NCI-H446 (cell line): ENCODE data around the gene CAPN3.

Experiments used
- DNase-seq, 2 experiments: peaks; one replicate each; lab custom pipeline; 2025; lab: John Stamatoyannopoulos, UW

CAPN3 gene

GRCh38 chr15:42395838-42396237, 36.5 kb downstream of the CAPN3 start:
- no peak for DNase-seq

DNA sequence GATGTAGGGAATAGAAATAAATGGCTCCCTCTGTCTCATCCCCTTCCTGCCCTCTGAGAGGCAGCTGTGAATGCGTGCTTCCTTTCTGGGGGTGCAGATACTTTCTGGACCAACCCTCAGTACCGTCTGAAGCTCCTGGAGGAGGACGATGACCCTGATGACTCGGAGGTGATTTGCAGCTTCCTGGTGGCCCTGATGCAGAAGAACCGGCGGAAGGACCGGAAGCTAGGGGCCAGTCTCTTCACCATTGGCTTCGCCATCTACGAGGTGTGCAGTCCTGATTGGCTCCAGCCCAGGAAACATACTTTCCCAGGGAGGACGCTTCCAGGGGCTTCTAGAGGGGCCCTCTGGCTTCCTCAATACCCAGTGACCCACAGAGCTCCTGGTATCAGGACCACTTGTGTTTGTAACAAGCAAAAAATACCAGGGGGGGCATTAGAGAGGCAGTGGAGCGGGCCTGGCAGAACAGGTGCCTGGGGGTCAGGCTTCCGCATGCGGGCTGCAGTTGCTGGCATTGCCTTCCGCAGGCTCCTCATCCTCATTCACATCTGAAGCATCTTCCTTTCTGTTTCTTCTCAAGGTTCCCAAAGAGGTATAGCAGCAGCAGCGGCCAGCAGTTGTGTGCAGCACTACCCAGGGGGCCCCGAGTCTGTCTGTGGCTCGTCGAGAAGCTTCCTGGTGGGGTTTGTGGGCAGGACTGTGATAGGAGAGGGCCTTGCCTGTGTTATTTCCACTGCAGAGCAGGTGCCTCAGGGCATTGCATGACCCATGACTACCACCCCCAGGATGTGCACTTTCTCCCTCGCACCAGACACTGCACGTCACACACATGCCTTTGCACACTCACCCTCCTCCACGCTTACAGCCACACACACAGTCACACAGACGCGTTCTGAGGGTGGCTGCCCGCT, 42.5 kb downstream of the CAPN3 start:
- no peak for DNase-seq

DNA sequence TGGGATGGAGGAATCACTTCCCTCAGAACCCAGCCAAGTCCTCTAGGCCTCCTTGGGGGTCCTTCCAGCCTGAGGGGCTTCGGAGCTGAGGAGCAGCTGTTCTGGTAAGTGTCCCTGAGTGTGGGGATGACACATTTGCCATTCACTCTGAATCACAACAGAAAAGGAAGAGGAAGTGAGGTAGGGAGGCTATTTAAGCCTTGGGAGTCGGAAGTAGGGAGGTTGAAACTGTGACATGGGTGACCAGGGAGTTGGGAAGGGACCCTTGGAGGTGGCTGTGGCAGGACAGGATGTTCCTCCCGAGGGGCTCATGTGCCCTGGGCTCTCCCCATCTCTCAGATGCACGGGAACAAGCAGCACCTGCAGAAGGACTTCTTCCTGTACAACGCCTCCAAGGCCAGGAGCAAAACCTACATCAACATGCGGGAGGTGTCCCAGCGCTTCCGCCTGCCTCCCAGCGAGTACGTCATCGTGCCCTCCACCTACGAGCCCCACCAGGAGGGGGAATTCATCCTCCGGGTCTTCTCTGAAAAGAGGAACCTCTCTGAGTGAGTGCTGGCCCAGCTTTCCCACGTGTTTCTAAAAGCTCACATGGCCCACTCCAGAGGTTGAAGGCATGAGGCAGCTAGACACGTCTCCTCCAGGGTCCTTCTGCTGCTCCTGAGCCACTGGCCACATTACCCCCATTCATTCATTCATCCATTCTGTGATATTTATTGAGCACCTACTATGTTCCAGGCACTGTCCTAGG, 43.3 kb downstream of the CAPN3 start:
- no peak for DNase-seq

DNA sequence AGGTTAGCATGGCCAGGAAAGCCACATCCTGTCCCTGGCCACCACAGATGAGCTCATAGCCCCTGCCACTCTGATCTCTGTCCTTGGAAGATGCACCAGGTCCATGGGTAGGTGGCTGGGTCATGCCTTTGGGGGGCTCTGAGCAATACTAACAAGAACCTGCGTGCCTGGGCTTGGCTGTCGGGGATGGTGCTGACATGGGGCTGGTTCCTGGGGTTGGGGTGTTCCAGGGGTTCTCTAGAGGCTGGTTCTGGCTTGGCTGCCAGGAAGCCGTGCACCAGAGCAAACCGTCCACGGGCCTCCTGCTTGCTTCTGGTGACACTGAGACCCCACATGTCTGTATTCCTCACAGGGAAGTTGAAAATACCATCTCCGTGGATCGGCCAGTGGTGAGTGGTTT, 44.1 kb downstream of the CAPN3 start:
- no peak for DNase-seq

DNA sequence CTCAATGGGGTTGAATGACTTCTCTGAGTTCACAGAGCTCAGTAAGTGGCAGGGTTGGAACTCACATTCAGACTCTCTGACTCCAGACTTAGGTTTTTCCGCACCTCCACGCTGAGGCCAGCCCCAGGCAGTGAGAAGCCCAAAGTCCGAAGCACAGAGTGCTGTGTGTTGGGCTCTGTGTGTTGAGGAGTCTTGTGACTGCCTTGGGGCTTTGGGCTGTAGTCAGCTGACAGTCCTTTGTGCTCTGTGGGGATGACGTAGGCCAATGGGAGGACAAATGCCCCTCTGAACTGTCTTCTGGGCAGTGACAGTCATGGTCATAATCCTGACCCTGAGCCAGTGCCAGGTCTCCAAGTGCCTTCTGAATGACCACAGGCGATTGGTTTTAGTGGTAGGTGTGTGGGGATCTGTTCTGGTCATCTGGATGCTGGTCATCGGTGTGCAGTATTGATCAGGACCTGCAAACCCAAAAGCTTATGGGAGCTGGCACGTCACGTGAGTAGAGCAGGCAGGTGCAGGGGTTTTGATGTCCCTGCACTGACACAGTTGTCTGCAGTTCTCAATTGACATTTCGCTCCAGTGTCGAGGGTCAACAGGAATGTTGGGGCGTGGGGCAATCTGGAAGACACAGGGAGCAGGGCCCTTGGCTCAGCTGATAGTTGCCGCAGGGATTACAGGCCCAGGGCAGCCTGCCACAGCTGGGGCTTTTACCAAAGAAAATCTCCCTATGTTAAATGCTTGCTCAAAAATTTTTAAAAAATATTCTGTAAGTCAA, 45.3 kb downstream of the CAPN3 start:
- no peak for DNase-seq

DNA sequence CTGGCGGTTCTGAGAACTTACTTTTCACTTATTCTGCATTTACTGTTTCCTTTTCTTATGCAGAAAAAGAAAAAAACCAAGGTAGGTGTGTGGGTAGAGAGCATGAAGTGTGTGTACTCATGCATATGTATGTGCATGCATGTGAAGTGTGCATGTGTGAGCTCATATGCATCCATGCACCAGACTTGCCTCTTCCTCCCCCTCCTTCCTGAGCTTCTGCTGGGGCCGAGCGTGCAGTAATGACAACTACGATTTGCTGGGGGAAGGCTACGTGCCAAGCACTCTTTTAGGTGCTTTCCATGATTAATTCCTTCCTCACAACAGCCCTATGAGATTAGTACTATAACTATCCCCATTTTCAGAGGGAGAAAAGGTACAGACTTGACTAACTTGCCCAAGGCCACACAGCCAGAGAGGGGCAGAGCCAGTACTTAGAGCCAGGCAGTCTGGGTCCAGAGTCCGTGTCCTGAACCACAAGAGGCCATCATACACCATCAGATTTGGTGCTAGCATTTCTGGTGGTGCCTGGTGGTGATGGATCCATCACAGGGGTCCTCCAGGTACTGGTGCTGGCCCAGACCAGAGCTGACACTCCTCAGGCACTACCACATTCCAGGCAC, 46.7 kb downstream of the CAPN3 start:
- no peak for DNase-seq

- no peak for DNase-seq
Observed at GRCh38 chr15:42408178-42408577, 48.9 kb downstream of the CAPN3 start.

GRCh38 chr15:42409011-42409410, 49.7 kb downstream of the CAPN3 start:
- DNase-seq: no peak

DNA sequence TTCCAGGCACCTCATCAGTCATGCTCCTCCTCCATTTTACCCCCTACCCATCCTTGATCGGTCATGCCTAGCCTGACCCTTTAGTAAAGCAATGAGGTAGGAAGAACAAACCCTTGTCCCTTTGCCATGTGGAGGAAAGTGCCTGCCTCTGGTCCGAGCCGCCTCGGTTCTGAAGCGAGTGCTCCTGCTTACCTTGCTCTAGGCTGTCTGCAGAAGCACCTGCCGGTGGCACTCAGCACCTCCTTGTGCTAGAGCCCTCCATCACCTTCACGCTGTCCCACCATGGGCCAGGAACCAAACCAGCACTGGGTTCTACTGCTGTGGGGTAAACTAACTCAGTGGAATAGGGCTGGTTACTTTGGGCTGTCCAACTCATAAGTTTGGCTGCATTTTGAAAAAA, 52.6 kb downstream of the CAPN3 start:
- DNase-seq: no peak

GRCh38 chr15:42413920-42414319, 54.6 kb downstream of the CAPN3 start:
- no peak for DNase-seq

GRCh38 chr15:42419369-42419768, 60.1 kb downstream of the CAPN3 start:
- DNase-seq: no peak

DNA sequence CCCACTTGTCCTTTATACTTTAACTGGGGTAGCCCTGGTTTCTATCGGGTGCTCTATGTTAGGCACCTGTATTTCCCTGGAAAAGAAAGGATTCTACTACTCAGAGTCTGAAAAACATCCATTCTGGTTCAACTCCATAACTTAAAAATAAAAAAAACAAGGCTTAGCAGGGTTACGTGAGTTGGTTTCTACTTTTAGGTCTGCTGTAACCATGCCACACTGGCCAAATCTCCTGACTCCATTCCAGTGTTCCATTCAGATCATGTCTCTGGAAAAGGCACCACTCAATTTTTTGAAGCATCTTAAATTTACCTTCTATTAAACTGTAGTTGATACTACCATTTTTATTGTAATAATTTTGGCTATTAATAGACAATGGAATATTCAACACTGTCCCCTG, 62.1 kb downstream of the CAPN3 start:
- no peak for DNase-seq

DNA sequence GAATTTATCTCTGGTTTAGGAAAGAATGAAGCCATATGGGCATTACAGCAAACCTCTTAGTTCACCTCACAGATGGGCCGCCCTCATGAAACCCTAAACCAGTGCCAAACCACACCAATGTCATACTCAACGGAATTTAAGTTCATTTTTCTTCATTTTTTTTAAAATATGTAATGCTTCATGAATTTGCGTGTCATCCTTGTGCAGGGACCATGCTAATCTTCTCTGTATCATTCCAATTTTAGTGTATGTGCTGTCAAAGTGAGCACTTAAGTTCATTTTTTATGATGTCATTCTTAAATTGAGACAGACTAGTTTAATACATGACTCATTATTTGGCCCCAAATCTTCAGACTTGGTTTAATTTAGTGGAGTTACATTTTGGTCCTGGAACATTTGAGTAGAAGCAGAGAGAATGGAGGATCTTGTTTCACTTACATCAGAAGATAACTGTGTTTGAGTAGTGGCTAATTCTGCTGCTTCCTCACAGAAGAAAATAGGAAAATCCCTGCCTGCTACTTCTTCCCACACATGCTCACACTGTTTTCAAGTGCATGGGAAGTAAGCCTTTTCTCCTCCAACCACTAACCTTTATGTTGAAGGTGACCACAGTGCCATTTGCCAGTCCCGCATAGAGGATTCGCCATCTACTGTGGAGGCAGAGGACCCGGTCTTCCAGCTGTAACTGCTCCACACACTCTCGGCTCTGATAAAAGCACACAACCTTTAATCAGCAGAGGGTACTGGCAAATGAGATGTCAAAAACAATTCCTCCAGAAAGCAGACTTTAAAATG, 68.3 kb downstream of the CAPN3 start:
- peak in 1 of 2 experiments; percentile 24 for DNase-seq

GRCh38 chr15:42444415-42445063, 85.2 kb downstream of the CAPN3 start:
- no peak for DNase-seq

GRCh38 chr15:42445551-42445950, 86.2 kb downstream of the CAPN3 start:
- no peak for DNase-seq

GRCh38 chr15:42447599-42447998, 88.3 kb downstream of the CAPN3 start:
- DNase-seq: no peak

DNA sequence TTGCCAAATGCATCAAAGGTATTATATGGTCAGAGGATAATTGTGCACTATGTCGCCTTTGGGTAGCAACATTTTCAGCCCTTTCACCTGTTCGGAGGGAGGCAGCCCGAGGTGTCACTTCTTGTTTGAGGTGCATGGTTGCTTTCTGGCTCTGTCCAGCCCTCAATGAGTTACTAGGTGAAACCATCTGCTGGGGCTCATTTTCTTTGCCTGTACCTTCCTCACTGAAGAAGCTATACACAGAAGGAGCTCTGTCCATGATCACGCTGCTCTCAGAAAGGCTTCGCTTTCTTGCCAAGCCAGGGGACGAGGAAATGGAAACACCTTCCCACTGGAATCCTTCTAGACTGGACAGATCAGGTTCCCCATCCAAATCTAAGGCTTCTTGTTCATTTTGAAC, 89.0 kb downstream of the CAPN3 start:
- DNase-seq: no peak

DNA sequence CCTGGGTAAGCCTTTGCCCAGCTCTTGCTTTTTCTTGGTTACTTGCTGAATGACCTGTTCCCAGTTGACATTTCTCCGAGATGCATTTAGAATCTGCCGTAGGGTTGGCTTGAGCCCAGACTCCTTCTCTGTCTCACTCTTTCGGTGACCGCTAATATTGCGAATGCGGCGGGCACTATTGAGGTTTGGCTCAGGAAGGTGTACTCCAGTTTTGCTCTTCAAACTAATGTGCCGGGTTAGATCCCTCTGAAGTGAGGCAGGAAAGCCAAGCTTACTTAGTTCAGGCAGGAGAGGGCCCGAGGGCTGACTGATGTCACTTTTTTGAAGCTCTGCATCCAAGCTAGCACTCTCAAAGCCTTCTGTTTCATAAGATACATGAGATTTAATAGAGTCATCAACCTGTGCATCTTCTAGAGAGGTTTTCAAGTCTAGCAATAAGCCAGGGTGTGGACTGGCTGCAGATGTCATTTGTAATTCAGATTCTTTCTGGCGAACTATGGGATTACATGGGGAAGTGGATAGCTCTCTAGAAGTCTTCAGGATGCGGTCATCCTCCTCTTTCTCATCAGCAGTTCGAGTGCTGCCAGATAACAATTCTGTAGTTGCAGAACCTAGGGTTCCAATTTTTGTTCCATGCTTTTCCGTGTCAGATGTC, 90.6 kb downstream of the CAPN3 start:
- DNase-seq: no peak

DNA sequence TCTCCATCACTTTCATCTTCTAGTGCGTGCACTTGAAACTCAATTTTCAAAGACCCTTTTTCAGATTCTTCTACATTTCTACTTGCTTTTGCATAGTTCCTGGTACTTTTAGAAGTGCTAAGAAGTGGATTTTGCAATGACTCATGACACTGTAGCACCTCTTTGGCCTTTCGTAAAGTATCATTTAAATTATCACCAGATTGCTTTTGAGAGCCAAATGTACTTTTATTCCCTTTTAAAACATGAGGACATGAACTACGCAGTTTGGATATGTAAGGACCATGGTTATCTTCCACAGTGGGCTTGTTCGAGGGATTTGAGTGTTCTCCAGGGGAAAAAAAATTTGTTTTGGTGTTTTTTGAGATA, 91.1 kb downstream of the CAPN3 start:
- no peak for DNase-seq

- no peak for DNase-seq
Observed at GRCh38 chr15:42453826-42454225, 94.5 kb downstream of the CAPN3 start.
